Esophagus (tissue), 2 donors: ENCODE measurements around the gene PAM. TPM values are rescaled to one million over a fixed set of nuclear protein-coding genes. Genes with fewer than 3 reads are reported as not detected.

ENCODE experiments used
- H3K27ac ChIP-seq, 2 donors: one replicate each; pipeline ENCODE4 v1.5.1; 2013; ENCODE audit warnings: low read depth in 2 of 2, mild to moderate bottlenecking in 2 of 2, inconsistent platforms in 1 of 2, low read length in 1 of 2, moderate library complexity in 1 of 2
- H3K27me3 ChIP-seq, 2 donors: one replicate each; pipeline ENCODE4 v1.6.1; 2013; ENCODE audit warnings: low read length in 2 of 2, control low read depth in 1 of 2, mild to moderate bottlenecking in 1 of 2; ENCODE audit not compliant: insufficient read depth in 2 of 2, control insufficient read depth in 1 of 2
- H3K36me3 ChIP-seq, 2 donors: one replicate each; pipeline ENCODE4 v1.6.1; 2013; ENCODE audit warnings: low read length in 1 of 2; ENCODE audit not compliant: control insufficient read depth in 2 of 2, insufficient read depth in 2 of 2
- H3K4me1 ChIP-seq, 2 donors: one replicate each; pipeline ENCODE4 v1.6.1; 2013; ENCODE audit warnings: low read length in 1 of 2; ENCODE audit not compliant: control insufficient read depth in 2 of 2, insufficient read depth in 2 of 2
- H3K4me3 ChIP-seq, 2 donors: one replicate each; pipeline ENCODE4 v1.5.1; 2013; ENCODE audit warnings: low read length in 2 of 2, mild to moderate bottlenecking in 2 of 2, low read depth in 1 of 2, moderate library complexity in 1 of 2
- H3K9me3 ChIP-seq, 2 donors: one replicate each; pipeline ENCODE4 v1.6.1; 2013; ENCODE audit warnings: mild to moderate bottlenecking in 2 of 2, low read depth in 1 of 2, low read length in 1 of 2, moderate library complexity in 1 of 2; ENCODE audit not compliant: control insufficient read depth in 2 of 2, insufficient read depth in 1 of 2
- WGBS, 2 donors: extraction: QIAGEN DNeasy Blood & Tissue Kit; methylation state at CpG; one replicate each; pipeline ENCODE4 v1.1.7; 2013; 5-methylcytosine and 5-hydroxymethylcytosine counted together
- polyA plus RNA-seq, 2 donors: library from polyadenylated mRNA; stranded (reverse); fragments of 200-250 nt; gene quantifications; one replicate each; pipeline ENCODE4 v1.2.3, GENCODE V29; 2013
- donor health status: healthy with polysubstance abuse.
- donor health status: Bipolar disorder and iron deficiency.

PAM gene
- polyA plus RNA-seq, 2 donors: 23.8 to 30.9 TPM

DNA sequence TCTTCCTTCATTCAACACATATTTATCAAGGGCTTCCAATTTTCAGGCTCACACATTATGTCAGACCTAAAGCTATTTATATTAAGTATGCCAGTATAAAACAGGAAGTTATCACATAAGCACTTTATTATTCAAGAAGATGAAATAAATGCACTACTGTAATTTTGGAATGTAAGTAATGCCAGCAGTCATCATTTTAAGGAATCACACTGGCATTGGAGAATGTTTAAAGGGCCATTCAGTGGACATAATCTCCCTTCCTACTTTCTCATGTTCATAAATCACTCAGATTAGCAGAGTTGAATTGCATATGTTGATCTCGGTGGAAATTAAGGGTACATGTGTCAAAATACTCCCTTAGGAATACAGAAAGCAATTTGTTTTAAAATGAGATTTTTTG lies 200.4 kb downstream of the PAM start:
- H3K4me3 ChIP-seq: no peak overlapping the region
- no peaks in the 10 kb centered on the region for H3K36me3 ChIP-seq
- 19 to 69% methylated on average over 1 of the region's 1 CpG for WGBS, 2 donors
- no peak overlapping the region for H3K27ac ChIP-seq
- no peaks in the 10 kb centered on the region for H3K4me1 ChIP-seq
- no peaks in the 10 kb centered on the region for H3K27me3 ChIP-seq
- no peaks in the 10 kb centered on the region for H3K9me3 ChIP-seq

DNA sequence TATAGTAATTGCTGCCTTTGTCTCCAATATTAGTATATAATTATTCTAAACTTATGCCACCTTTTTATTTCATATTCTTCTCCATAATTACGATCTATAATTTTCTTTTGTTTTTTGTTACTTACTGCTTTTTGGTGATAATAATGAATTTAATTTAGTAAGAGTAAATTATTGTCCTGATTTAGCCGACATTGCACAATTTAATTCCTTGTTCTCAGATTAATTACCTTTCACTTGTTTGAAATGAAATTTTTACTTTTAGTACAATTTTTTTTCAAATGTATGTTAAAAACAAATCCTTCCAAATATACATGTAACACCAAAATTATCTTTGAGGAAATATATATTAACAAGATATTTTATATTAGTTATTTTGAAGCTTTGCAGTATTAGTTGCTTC lies 201.5 kb downstream of the PAM start:
- WGBS, 2 donors: 97 to 99% methylated on average over 2 of the region's 2 CpGs
- Histone ChIP-seq H3K4me1 (no peaks in the 10 kb centered on the region), H3K4me3 (no peak overlapping the region), H3K27ac (no peak overlapping the region), H3K9me3 (no peaks in the 10 kb centered on the region), H3K36me3 (no peaks in the 10 kb centered on the region), H3K27me3 (no peaks in the 10 kb centered on the region)

DNA sequence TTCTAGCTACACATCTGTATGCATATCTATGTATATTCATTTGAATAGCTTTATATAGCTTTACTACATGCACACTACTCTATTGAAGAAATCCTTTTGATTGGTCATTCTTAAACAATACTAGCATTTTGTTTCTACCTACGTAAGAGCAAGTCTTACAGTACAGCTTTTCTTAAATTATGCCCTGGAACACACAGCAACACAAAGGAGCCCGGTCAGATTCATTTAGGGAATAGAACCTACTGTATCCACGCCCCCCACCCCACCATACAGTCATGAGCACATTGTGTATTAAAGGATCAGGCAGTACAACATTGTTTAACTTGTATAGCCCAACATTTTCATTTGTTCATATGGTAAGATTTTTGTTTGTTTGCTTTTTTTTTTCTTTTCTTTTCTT lies 202.0 kb downstream of the PAM start:
- H3K27ac ChIP-seq: no peak overlapping the region
- H3K36me3 ChIP-seq: no peaks in the 10 kb centered on the region
- WGBS, 2 donors: 95 to 98% methylated on average over 3 of the region's 3 CpGs
- H3K4me3 ChIP-seq: no peak overlapping the region
- no peaks in the 10 kb centered on the region for H3K9me3 ChIP-seq
- no peaks in the 10 kb centered on the region for H3K27me3 ChIP-seq
- no peaks in the 10 kb centered on the region for H3K4me1 ChIP-seq

DNA sequence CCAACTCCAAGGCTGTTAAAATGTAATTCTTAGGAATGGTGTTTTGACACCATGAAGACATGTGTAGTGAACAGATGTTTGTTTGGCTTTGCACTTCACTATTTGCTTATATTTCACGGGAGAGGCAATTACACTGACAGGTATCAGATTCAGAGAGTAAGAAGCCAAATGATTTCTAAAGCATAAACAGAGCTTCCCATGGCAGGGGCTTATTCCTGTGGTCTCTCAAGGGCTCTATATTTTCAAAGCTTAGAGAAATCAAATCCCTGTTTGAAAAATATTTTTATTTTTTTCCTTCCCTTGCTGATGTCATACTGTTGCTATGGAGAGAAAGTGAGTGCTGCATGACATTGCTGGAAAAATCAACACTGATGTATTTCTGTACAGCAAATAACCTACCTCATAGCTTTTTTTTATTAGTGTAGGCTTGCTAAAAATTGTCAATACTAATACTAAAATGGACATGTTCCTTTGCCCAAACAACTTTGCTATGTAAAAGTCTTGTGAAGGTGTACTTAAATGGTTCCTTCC lies 203.4 kb downstream of the PAM start:
- H3K9me3 ChIP-seq: no peaks in the 10 kb centered on the region
- H3K27ac ChIP-seq: no peak overlapping the region
- H3K4me3 ChIP-seq: no peak overlapping the region
- H3K4me1 ChIP-seq: no peaks in the 10 kb centered on the region
- 46 to 67% methylated on average over 1 of the region's 1 CpG for WGBS, 2 donors
- H3K36me3 ChIP-seq: no peaks in the 10 kb centered on the region
- H3K27me3 ChIP-seq: no peaks in the 10 kb centered on the region

DNA sequence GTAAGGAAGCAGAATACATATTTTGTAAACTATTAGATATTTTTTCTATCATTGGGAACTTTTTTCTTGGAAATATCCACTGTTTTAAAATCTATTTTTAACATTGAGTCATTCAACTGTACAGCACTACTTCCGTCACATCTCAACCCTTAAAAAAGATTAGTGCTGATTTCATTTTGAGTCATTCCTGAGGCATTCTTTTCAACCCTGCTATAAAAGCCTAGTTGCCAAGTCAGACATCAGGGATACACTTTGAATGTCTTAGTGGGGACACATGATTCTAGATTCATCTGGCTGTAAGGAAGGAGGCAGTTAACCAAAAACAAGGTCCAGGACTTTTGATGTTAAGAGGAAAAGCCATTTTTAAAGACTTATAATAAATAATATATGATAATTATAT lies 203.9 kb downstream of the PAM start:
- 26 to 44% methylated on average over 1 of the region's 1 CpG for WGBS, 2 donors
- no peaks in the 10 kb centered on the region for H3K9me3 ChIP-seq
- H3K27ac ChIP-seq: no peak overlapping the region
- H3K4me3 ChIP-seq: no peak overlapping the region
- H3K4me1 ChIP-seq: no peaks in the 10 kb centered on the region
- H3K36me3 ChIP-seq: no peaks in the 10 kb centered on the region
- no peaks in the 10 kb centered on the region for H3K27me3 ChIP-seq

DNA sequence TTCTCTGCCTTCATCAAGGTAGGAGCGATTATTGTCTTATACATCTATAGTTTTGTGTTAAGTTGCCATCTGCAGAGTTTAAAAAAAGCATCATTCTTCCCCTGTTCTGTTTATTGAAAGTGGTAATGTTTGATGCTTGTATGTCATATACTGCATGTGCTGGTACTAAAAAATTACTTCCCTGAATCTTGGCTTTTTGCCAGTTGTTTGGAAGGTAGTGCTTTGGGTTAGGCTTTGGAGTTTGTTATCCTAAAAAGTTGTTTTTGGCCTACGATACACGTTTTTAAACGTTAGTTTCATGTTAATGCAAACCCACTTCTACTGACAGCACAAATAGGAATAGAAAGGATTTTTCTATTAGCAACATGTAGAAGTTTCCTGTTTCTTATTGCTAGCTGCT lies 206.6 kb downstream of the PAM start:
- no peaks in the 10 kb centered on the region for H3K27me3 ChIP-seq
- H3K27ac ChIP-seq: no peak overlapping the region
- WGBS, 2 donors: 58 to 60% methylated on average over 4 of the region's 4 CpGs
- H3K9me3 ChIP-seq: no peaks in the 10 kb centered on the region
- no peaks in the 10 kb centered on the region for H3K4me1 ChIP-seq
- H3K36me3 ChIP-seq: no peaks in the 10 kb centered on the region
- H3K4me3 ChIP-seq: no peak overlapping the region

DNA sequence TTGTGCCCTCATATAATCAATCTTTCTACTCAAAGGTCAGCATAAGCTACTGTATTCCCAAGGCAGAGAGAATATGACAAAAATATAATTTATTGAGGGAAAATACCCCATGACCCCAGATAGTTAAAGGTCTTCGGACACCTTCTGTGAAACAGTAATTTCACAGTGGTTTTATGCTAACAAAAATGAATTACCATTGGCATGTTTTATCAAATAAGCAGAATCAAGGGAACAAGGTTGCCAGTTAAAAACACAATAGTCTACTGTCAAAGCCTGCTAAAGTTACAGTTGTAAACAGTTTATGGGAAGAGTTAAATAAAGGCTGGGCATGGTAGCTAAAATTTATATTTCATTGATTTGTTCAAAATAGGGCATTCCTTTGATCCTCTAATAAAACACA lies 210.5 kb downstream of the PAM start:
- H3K27ac ChIP-seq: no peak overlapping the region
- H3K9me3 ChIP-seq: no peaks in the 10 kb centered on the region
- 90 to 92% methylated on average over 1 of the region's 1 CpG for WGBS, 2 donors
- H3K27me3 ChIP-seq: no peaks in the 10 kb centered on the region
- H3K36me3 ChIP-seq: no peaks in the 10 kb centered on the region
- no peak overlapping the region for H3K4me3 ChIP-seq
- no peaks in the 10 kb centered on the region for H3K4me1 ChIP-seq

DNA sequence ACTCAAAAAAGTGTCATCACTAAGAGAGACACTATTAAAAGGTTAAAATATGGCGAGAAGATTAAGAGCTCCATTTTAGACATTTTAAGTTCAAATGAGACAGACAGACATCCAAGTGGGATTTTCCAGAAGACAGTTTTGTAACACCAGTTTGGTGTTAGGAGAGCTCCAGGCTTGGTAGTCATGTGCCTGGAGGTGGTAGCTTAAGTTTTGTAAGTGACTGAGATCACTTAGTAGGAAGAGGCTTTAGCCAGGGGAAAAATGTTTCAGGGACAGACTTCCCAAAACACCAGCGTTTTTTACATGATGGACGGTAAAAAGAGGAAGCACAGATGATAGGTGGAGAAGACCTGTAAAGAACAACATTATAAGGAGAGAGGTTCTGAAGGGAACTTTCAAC lies 214.5 kb downstream of the PAM start:
- no peaks in the 10 kb centered on the region for H3K36me3 ChIP-seq
- no peaks in the 10 kb centered on the region for H3K27me3 ChIP-seq
- no peak overlapping the region for H3K4me3 ChIP-seq
- H3K27ac ChIP-seq: no peak overlapping the region
- no peaks in the 10 kb centered on the region for H3K4me1 ChIP-seq
- no peaks in the 10 kb centered on the region for H3K9me3 ChIP-seq
- 81 to 89% methylated on average over 3 of the region's 3 CpGs for WGBS, 2 donors

DNA sequence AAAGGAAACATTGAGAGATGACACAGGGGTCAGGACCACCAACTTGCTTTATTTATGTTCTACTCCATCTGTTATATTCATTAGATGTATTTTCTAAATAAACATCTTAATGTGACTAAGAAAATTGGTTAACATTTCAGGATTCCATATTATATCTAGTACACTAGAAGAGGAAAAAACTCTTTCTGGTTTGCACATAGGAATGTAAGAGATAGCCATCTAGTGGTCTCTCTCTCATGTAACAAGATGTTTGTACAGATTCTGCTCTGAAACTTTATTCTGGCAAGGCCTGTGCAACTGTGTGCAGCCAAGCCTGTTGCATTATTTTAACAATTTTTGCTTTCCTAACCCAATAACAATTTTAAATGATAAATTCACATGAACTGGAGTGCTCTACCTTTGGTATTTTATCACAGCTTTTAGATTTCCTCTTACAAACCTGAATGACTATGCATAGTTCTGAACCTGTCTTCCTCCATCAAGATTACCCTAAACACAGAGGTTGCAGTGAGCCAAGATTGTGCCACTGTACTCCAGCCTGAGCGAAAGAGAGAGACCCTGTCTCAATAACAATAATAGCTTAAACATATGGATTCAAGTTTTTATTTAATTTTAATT lies 216.7 kb downstream of the PAM start:
- Histone ChIP-seq H3K9me3 (no peaks in the 10 kb centered on the region), H3K4me3 (no peak overlapping the region), H3K27ac (no peak overlapping the region), H3K27me3 (no peaks in the 10 kb centered on the region), H3K36me3 (no peaks in the 10 kb centered on the region), H3K4me1 (no peaks in the 10 kb centered on the region)
- 73 to 92% methylated on average over 1 of the region's 1 CpG for WGBS, 2 donors

DNA sequence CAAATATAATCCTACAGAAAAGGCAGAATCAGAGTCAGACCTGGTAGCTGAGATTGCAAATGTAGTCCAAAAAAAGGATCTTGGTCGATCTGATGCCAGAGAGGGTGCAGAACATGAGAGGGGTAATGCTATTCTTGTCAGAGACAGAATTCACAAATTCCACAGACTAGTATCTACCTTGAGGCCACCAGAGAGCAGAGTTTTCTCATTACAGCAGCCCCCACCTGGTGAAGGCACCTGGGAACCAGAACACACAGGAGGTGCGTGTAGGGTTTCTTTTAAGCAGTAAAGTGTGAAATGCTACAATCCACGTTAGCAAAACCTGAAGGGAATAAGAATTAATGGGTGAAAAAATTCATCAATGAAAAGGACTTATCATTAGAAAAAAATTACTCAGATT lies 219.1 kb downstream of the PAM start:
- Histone ChIP-seq H3K4me1 (no peaks in the 10 kb centered on the region), H3K27ac (no peak overlapping the region), H3K36me3 (no peaks in the 10 kb centered on the region), H3K27me3 (no peaks in the 10 kb centered on the region), H3K4me3 (no peak overlapping the region), H3K9me3 (no peaks in the 10 kb centered on the region)
- WGBS, 2 donors: 84 to 90% methylated on average over 3 of the region's 3 CpGs
